ENCODE data around the gene NEAT1. TPM values are rescaled to one million over a fixed set of nuclear protein-coding genes. Genes with fewer than 3 reads are reported as not detected.
A peak's percentile ranks its signal among the peaks of the same experiment; 100 is the strongest.
"Not testable (repeated sequence)": the region's sequence is repeated elsewhere in the genome, so short reads cannot be mapped to it uniquely, and the experiment has no call there.

Gene NEAT1
- total RNA-seq, 1 donor from 2014 or later: 114 TPM

DNA sequence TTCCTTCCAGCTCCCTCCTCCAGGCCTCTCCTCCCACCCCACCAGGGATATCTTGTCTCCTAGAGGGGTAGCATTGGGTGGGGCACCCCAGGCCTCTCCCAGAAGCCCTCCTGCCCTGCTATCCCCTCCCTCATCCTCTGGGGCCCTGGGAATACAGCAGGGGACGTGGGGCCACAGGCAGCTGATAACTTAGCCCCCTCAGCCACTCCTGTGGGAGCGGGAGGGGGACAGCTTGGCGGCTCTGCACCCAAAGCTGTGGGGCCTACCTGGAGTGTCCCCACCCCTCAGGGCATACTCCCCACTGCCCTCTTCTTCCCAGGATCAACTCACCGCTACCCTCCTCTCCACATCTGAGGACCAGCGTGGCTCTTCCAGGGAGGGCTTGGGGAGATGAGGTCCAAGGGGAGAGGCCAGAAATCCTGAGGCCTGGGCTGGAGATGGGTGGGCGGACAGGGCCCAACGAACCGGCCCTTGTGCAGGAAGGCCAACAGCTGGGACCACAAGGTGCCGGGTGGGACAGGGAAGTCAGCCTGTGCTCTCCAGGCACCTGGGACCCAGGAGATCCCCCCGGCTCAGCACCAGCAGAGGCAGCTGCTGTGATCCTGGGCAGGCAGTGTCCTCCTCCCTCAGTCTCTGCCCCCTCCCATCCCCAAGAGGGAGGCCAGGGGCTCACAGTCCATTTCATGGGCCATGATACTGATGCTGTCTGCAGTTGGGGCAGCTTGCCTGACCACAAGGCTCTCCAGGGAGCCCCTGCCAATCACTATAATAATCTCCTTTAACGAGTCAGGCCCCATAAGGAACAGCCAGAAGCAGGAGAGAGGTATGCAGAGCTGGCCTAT lies 23.2 kb downstream of the NEAT1 start:
- FAIRE-seq (no peak), DNase-seq (ENCODE audit: low read depth) (peak; percentile 51)
- TF ChIP-seq, protein P1, sequence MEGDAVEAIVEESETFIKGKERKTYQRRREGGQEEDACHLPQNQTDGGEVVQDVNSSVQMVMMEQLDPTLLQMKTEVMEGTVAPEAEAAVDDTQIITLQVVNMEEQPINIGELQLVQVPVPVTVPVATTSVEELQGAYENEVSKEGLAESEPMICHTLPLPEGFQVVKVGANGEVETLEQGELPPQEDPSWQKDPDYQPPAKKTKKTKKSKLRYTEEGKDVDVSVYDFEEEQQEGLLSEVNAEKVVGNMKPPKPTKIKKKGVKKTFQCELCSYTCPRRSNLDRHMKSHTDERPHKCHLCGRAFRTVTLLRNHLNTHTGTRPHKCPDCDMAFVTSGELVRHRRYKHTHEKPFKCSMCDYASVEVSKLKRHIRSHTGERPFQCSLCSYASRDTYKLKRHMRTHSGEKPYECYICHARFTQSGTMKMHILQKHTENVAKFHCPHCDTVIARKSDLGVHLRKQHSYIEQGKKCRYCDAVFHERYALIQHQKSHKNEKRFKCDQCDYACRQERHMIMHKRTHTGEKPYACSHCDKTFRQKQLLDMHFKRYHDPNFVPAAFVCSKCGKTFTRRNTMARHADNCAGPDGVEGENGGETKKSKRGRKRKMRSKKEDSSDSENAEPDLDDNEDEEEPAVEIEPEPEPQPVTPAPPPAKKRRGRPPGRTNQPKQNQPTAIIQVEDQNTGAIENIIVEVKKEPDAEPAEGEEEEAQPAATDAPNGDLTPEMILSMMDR (IDR thresholded peaks at IDR 0.05; ENCODE audit: insufficient read depth, low read length, severe bottlenecking): no peak
- peaks cover 14% of the 10 kb centered on the region for H3K36me3 ChIP-seq (ENCODE audit: control insufficient read depth, insufficient read depth, low read length)
- no peak overlapping the region for H3K4me3 ChIP-seq (ENCODE audit: low read depth, low read length)
- no peaks in the 10 kb centered on the region for H3K27me3 ChIP-seq (ENCODE audit: control insufficient read depth, insufficient read depth, low read length)

DNA sequence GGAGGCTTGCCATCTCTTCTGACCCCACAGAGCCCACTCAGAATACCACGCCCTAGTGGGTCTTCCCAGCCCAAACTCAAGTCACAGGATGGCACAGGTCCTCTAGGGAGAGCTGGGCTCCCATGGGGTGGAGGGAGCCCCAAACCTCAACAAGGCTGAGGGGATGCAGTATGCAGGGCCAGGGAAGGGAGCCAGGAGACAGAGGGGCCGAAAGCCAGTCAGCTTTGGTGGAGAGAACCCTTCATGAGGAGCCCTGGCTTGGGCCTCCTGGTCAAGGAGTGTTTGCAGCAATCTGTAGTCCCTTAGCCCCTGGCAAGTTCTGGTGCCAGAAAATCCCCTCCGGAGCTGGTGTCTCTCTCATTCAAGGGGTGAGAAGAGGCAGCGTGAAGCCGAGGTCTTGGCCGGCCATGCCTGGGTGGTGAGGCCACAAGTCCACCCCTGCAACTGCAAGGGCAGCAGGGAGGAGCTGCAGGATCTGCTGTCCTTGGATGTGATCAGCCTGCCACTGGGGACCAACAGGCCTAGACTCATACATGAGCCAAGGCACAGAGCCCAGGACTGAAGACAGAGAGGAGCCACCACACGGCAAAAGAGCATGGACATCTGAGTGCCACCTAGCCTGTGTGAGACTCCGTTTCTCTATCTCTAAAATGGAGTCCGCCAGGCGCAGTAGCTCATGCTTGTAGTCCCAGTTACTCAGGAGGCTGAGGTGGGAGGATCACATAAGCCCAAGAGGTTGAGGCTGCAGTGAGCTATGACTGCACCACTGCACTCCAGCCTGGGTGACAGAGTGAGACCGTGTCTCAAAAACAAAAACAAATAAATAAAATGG lies 24.1 kb downstream of the NEAT1 start:
- H3K4me3 ChIP-seq (ENCODE audit: low read depth, low read length): no peak overlapping the region
- TF ChIP-seq, protein P1 (IDR thresholded peaks at IDR 0.05; ENCODE audit: insufficient read depth, low read length, severe bottlenecking): no peak
- H3K36me3 ChIP-seq (ENCODE audit: control insufficient read depth, insufficient read depth, low read length): peaks cover 13% of the 10 kb centered on the region
- peak; percentile 47 for DNase-seq (ENCODE audit: low read depth)
- no peak for FAIRE-seq
- H3K27me3 ChIP-seq (ENCODE audit: control insufficient read depth, insufficient read depth, low read length): no peaks in the 10 kb centered on the region

DNA sequence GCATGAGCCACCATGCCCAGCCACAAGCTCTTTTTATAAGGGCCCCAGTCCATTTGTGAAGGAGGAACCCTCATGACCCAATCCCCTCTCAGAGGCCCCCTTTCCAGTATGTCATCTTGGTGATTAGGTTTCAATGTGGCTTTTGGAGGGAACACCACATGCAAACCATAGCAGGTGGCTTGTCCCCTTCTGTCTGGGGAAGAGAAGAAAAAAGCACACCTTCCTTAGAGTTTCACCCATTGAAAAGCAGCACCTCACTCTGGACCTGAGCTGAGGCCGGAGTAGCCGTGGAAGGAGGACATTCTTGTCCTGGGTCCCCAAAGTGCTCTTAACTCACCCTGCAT lies 25.4 kb downstream of the NEAT1 start:
- FAIRE-seq (no peak), DNase-seq (ENCODE audit: low read depth) (no peak)
- Histone ChIP-seq H3K36me3 (ENCODE audit: control insufficient read depth, insufficient read depth, low read length) (peaks cover 5% of the 10 kb centered on the region), H3K4me3 (ENCODE audit: low read depth, low read length) (no peak overlapping the region), H3K27me3 (ENCODE audit: control insufficient read depth, insufficient read depth, low read length) (no peaks in the 10 kb centered on the region)
- TF ChIP-seq, protein P1 (IDR thresholded peaks at IDR 0.05; ENCODE audit: insufficient read depth, low read length, severe bottlenecking): no peak

DNA sequence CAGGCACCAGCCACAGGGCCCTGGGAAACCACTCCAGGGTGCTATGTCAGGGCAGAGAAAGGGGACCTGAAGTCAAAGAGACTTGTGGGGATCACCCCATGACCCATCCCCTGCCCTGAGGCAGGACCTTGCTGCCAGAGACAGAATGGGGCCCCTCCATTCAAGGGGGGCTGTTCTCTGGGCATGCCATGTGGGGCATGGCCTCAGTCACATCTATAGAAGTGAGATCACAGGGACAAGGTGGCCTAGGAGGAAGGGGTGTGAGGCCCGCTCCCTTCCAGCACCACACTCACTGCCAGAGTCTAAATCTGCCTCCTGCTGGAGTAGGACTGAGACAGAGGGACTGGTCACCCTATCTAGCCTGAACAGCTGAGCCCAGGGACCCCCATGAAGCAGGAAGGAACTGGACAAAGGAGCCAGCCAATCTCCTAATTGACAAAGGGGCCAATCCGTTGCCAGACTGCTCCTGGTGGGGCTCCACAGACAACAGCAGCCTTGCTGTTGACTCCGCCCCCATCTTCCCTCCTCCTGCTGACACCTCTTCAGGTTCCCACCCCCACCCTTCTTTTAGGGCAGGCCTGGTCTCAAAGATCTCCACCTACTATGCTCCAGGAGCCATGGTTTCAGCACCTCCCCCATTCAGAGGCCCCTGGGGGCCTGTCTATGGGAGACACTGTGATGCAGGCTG lies 26.0 kb downstream of the NEAT1 start:
- TF ChIP-seq, protein P1 (IDR thresholded peaks at IDR 0.05; ENCODE audit: insufficient read depth, low read length, severe bottlenecking): no peak
- FAIRE-seq (no peak), DNase-seq (ENCODE audit: low read depth) (peak; percentile 74)
- peaks cover 2% of the 10 kb centered on the region for H3K36me3 ChIP-seq (ENCODE audit: control insufficient read depth, insufficient read depth, low read length)
- no peaks in the 10 kb centered on the region for H3K27me3 ChIP-seq (ENCODE audit: control insufficient read depth, insufficient read depth, low read length)
- no peak overlapping the region for H3K4me3 ChIP-seq (ENCODE audit: low read depth, low read length)

DNA sequence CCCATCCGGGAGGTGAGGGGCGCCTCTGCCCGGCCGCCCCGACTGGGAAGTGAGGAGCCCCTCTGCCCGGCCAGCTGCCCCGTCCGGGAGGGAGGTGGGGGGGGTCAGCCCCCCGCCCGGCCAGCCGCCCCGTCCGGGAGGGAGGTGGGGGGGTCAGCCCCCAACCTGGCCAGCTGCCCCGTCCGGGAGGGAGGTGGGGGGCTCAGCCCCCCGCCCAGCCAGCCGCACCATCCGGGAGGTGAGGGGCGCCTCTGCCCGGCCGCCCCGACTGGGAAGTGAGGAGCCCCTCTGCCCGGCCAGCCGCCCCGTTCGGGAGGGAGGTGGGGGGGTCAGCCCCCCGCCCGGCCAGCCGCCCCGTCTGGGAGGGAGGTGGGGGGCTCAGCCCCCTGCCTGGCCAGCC lies 28.7 kb downstream of the NEAT1 start:
- not testable (repeated sequence) for DNase-seq (ENCODE audit: low read depth); H3K4me3 ChIP-seq (ENCODE audit: low read depth, low read length); FAIRE-seq; H3K27me3 ChIP-seq (ENCODE audit: control insufficient read depth, insufficient read depth, low read length); H3K36me3 ChIP-seq (ENCODE audit: control insufficient read depth, insufficient read depth, low read length)

DNA sequence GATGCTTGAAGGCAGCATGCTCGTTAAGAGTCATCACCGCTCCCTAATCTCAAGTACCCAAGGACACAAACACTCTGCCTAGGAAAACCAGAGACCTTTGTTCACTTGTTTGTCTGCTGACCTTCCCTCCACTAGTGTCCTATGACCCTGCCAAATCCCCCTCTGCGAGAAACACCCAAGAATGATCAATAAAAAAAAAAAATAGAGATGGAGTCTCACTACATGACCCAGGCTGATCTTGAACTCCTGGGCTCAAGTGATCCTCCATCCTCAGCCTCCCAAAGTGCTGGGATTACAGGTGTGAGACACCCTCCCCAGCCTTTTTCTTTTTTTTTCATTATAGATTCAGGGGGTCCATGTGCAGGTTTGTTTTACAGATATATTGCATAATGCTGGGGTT lies 29.7 kb downstream of the NEAT1 start:
- FAIRE-seq; H3K27me3 ChIP-seq (ENCODE audit: control insufficient read depth, insufficient read depth, low read length); H3K4me3 ChIP-seq (ENCODE audit: low read depth, low read length); H3K36me3 ChIP-seq (ENCODE audit: control insufficient read depth, insufficient read depth, low read length); DNase-seq (ENCODE audit: low read depth): not testable (repeated sequence)

Measured in bronchial epithelial cell (primary cell).